Skeletal muscle tissue (tissue), 4 donors: Measurements from ENCODE around the gene CSPG4. TPM values are rescaled to one million over a fixed set of nuclear protein-coding genes. Genes with fewer than 3 reads are reported as not detected.

ENCODE experiments used
- H3K27ac ChIP-seq: one replicate; pipeline ENCODE4 v1.7.0; 2013; ENCODE audit warnings: mild to moderate bottlenecking, low read depth, low read length, inconsistent platforms
- H3K27me3 ChIP-seq, 3 donors: one replicate each; pipeline ENCODE4 v1.7.0; 2013; ENCODE audit warnings: low read length in 3 of 3; ENCODE audit not compliant: control insufficient read depth in 3 of 3, insufficient read depth in 3 of 3
- H3K36me3 ChIP-seq, 3 donors: one replicate each; pipeline ENCODE4 v1.7.0; 2013; ENCODE audit warnings: low read length in 3 of 3; ENCODE audit not compliant: control insufficient read depth in 3 of 3, insufficient read depth in 3 of 3
- H3K4me1 ChIP-seq, 3 donors: one replicate each; pipeline ENCODE4 v1.7.0; 2013; ENCODE audit warnings: low read length in 3 of 3, mild to moderate bottlenecking in 3 of 3; ENCODE audit not compliant: control insufficient read depth in 3 of 3, insufficient read depth in 3 of 3
- H3K4me3 ChIP-seq, 3 donors: one replicate each; pipeline ENCODE4 v1.7.0; 2013; ENCODE audit warnings: low read length in 3 of 3
- H3K9ac ChIP-seq, 3 donors: one replicate each; pipeline ENCODE4 v1.7.0; 2013; ENCODE audit warnings: low read length in 3 of 3, mild to moderate bottlenecking in 3 of 3, moderate library complexity in 2 of 3, low read depth in 1 of 3
- H3K9me3 ChIP-seq, 3 donors: one replicate each; pipeline ENCODE4 v1.7.0; 2013; ENCODE audit warnings: low read length in 3 of 3; ENCODE audit not compliant: control insufficient read depth in 3 of 3
- total RNA-seq: library from RNA; depleted of rRNA; stranded (reverse); fragments of >200 nt; gene quantifications from one replicate; pipeline ENCODE4 v1.2.3, GENCODE V29; 2014
- donor health status: Osteomylitis.

The CSPG4 gene
- total RNA-seq, 1 donor from 2014 or later = 71.5 TPM

GRCh38 chr15:75649045-75649761 is 63.4 kb downstream of the CSPG4 start:
- Histone ChIP-seq H3K9me3 (no peaks in the 10 kb centered on the region), H3K4me3 (peak overlapping the region; percentile 86 to 90 (median 87)), H3K27me3 (peaks cover 0 to 5% (median 0%) of the 10 kb centered on the region in 3 donors), H3K4me1 (peaks cover 61 to 75% (median 65%) of the 10 kb centered on the region in 3 donors), H3K9ac (peak overlapping the region; percentile 83 to 95 (median 86)), H3K27ac (peak overlapping the region; percentile 89), H3K36me3 (peaks cover 0 to 5% (median 5%) of the 10 kb centered on the region in 3 donors)

GRCh38 chr15:75648156-75649000 is 64.3 kb downstream of the CSPG4 start:
- Histone ChIP-seq H3K4me1 (peaks cover 58 to 69% (median 62%) of the 10 kb centered on the region in 3 donors), H3K9ac (peak overlapping the region; percentile 83 to 95 (median 86)), H3K27me3 (peaks cover 0 to 5% (median 0%) of the 10 kb centered on the region in 3 donors), H3K27ac (peak overlapping the region; percentile 89), H3K4me3 (peak overlapping the region; percentile 86 to 90 (median 87)), H3K9me3 (no peaks in the 10 kb centered on the region), H3K36me3 (peaks cover 0 to 5% (median 4%) of the 10 kb centered on the region in 3 donors)

GRCh38 chr15:75647370-75648155 is 65.1 kb downstream of the CSPG4 start, which contains the start of gene SNX33:
TSS of gene SNX33 (plus strand) at chr15:75647912. CDS start at chr15:75649103, 1,191 bp downstream.
- H3K9me3 ChIP-seq = no peaks in the 10 kb centered on the region
- H3K4me1 ChIP-seq = peaks cover 51 to 63% (median 56%) of the 10 kb centered on the region in 3 donors
- peak within 1 kb of the TSS; percentile 83 to 95 (median 86) for H3K9ac ChIP-seq
- peak within 1 kb of the TSS; percentile 89 for H3K27ac ChIP-seq
- H3K4me3 ChIP-seq = peak within 1 kb of the TSS; percentile 86 to 90 (median 87)
- peaks cover 0 to 5% (median 4%) of the 10 kb centered on the region in 3 donors for H3K36me3 ChIP-seq
- peaks cover 0 to 5% (median 0%) of the 10 kb centered on the region in 3 donors for H3K27me3 ChIP-seq

- no peaks in the 10 kb centered on the region for H3K9me3 ChIP-seq
- H3K9ac ChIP-seq = peak overlapping the region; percentile 83 to 95 (median 86)
- H3K4me3 ChIP-seq = peak overlapping the region; percentile 86 to 90 (median 87)
- H3K4me1 ChIP-seq = peaks cover 45 to 57% (median 50%) of the 10 kb centered on the region in 3 donors
- peaks cover 0 to 4% (median 4%) of the 10 kb centered on the region in 3 donors for H3K36me3 ChIP-seq
- H3K27ac ChIP-seq = peak overlapping the region; percentile 89
- peaks cover 0 to 5% (median 0%) of the 10 kb centered on the region in 3 donors for H3K27me3 ChIP-seq
Measured at GRCh38 chr15:75646944-75647364, 65.7 kb downstream of the CSPG4 start.

GRCh38 chr15:75646112-75646943 is 66.3 kb downstream of the CSPG4 start:
- peak overlapping the region; percentile 83 to 95 (median 86) for H3K9ac ChIP-seq
- H3K36me3 ChIP-seq = peaks cover 0 to 4% (median 3%) of the 10 kb centered on the region in 3 donors
- peaks cover 40 to 51% (median 43%) of the 10 kb centered on the region in 3 donors for H3K4me1 ChIP-seq
- H3K4me3 ChIP-seq = peak overlapping the region; percentile 86 to 90 (median 87)
- H3K27me3 ChIP-seq = peaks cover 0 to 5% (median 0%) of the 10 kb centered on the region in 3 donors
- H3K27ac ChIP-seq = peak overlapping the region; percentile 89
- H3K9me3 ChIP-seq = no peaks in the 10 kb centered on the region

- H3K4me1 ChIP-seq = peaks cover 28 to 48% (median 31%) of the 10 kb centered on the region in 3 donors
- no peak overlapping the region for H3K27ac ChIP-seq
- peaks cover 0 to 3% (median 0%) of the 10 kb centered on the region in 3 donors for H3K36me3 ChIP-seq
- H3K9ac ChIP-seq = no peak overlapping the region
- H3K4me3 ChIP-seq = no peak overlapping the region
- H3K9me3 ChIP-seq = no peaks in the 10 kb centered on the region
- peaks cover 0 to 5% (median 0%) of the 10 kb centered on the region in 3 donors for H3K27me3 ChIP-seq
Measured at GRCh38 chr15:75644376-75644775, 68.3 kb downstream of the CSPG4 start.

GRCh38 chr15:75641603-75642002 is 71.0 kb downstream of the CSPG4 start:
- Histone ChIP-seq H3K9me3 (no peaks in the 10 kb centered on the region), H3K4me3 (no peak overlapping the region), H3K9ac (no peak overlapping the region), H3K36me3 (peaks cover 0 to 3% (median 0%) of the 10 kb centered on the region in 3 donors), H3K27me3 (no peaks in the 10 kb centered on the region), H3K4me1 (peaks cover 29 to 44% (median 36%) of the 10 kb centered on the region in 3 donors), H3K27ac (no peak overlapping the region)

GRCh38 chr15:75641179-75641503 is 71.5 kb downstream of the CSPG4 start:
- Histone ChIP-seq H3K27me3 (no peaks in the 10 kb centered on the region), H3K9ac (peak overlapping the region in 1 of 3 donors; percentile 99), H3K9me3 (no peaks in the 10 kb centered on the region), H3K4me1 (peaks cover 25 to 40% (median 31%) of the 10 kb centered on the region in 3 donors), H3K4me3 (no peak overlapping the region), H3K27ac (no peak overlapping the region), H3K36me3 (peaks cover 0 to 3% (median 0%) of the 10 kb centered on the region in 3 donors)
